ENCODE measurements around the gene RPL22. TPM values are rescaled to one million over a fixed set of nuclear protein-coding genes. Genes with fewer than 3 reads are reported as not detected.
A peak's percentile ranks its signal among the peaks of the same experiment; 100 is the strongest.

RPL22 gene
- total RNA-seq, 1 donor = 93.0 TPM

GRCh38 chr1:6184083-6184783 is 15.2 kb downstream of the RPL22 start:
- H3K36me3 ChIP-seq (ENCODE audit: insufficient read depth, low read length) = peaks cover 26% of the 10 kb centered on the region
- H3K79me2 ChIP-seq (ENCODE audit: insufficient read depth, low read length) = peaks cover 13% of the 10 kb centered on the region
- no peaks in the 10 kb centered on the region for H3K4me1 ChIP-seq (ENCODE audit: insufficient read depth, low read length)
- H3K27me3 ChIP-seq (ENCODE audit: insufficient read depth, low read length) = peaks cover 15% of the 10 kb centered on the region
- H3K4me2 ChIP-seq (ENCODE audit: insufficient read depth, low read length) = no peak overlapping the region
- TF ChIP-seq, protein P1, sequence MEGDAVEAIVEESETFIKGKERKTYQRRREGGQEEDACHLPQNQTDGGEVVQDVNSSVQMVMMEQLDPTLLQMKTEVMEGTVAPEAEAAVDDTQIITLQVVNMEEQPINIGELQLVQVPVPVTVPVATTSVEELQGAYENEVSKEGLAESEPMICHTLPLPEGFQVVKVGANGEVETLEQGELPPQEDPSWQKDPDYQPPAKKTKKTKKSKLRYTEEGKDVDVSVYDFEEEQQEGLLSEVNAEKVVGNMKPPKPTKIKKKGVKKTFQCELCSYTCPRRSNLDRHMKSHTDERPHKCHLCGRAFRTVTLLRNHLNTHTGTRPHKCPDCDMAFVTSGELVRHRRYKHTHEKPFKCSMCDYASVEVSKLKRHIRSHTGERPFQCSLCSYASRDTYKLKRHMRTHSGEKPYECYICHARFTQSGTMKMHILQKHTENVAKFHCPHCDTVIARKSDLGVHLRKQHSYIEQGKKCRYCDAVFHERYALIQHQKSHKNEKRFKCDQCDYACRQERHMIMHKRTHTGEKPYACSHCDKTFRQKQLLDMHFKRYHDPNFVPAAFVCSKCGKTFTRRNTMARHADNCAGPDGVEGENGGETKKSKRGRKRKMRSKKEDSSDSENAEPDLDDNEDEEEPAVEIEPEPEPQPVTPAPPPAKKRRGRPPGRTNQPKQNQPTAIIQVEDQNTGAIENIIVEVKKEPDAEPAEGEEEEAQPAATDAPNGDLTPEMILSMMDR (IDR thresholded peaks at IDR 0.05; ENCODE audit: extremely low read depth, low read depth, low read length) = no peak
- no peak overlapping the region for H2AFZ ChIP-seq (ENCODE audit: low read length)
- H3K9me3 ChIP-seq (ENCODE audit: low read depth, low read length) = no peaks in the 10 kb centered on the region
- H3K4me3 ChIP-seq (ENCODE audit: insufficient read depth, low read length) = no peak overlapping the region
- peaks cover 64% of the 10 kb centered on the region for H4K20me1 ChIP-seq (ENCODE audit: insufficient read depth, low read length)
- no peak overlapping the region for H3K27ac ChIP-seq (ENCODE audit: low read depth, low read length)
- peak; percentile 71 for DNase-seq (ENCODE audit: insufficient read length, low spot score, missing footprints)

DNA sequence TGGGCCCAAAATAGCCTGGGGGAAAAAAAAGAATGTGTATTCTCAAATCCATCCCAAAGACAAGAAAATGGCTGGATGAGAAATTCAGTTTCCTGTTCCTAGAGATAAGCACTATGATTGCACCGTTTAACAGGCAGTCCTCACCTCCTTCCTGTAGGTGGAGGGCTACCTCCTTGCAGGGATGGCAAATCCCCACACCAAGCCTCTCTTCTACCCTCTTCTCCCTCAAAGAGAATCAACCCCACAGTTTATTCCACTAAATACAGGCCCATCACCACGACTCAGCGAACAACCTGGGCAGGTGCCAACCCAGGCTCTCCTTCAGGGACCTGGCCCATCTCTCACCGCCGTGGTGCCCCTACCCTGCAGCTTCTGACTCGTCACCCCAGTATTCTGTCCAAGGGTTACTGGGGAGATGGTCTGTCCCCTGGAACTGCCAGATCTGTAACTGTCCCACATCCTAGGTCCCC is 15.8 kb downstream of the RPL22 start:
- Histone ChIP-seq H2AFZ (ENCODE audit: low read length) (no peak overlapping the region), H3K27me3 (ENCODE audit: insufficient read depth, low read length) (peaks cover 22% of the 10 kb centered on the region), H3K9me3 (ENCODE audit: low read depth, low read length) (no peaks in the 10 kb centered on the region), H3K4me2 (ENCODE audit: insufficient read depth, low read length) (no peak overlapping the region), H3K4me3 (ENCODE audit: insufficient read depth, low read length) (no peak overlapping the region), H3K79me2 (ENCODE audit: insufficient read depth, low read length) (peaks cover 10% of the 10 kb centered on the region), H3K4me1 (ENCODE audit: insufficient read depth, low read length) (no peaks in the 10 kb centered on the region), H3K36me3 (ENCODE audit: insufficient read depth, low read length) (peaks cover 21% of the 10 kb centered on the region), H3K27ac (ENCODE audit: low read depth, low read length) (no peak overlapping the region), H4K20me1 (ENCODE audit: insufficient read depth, low read length) (peaks cover 61% of the 10 kb centered on the region)
- DNase-seq (ENCODE audit: insufficient read length, low spot score, missing footprints) = peak; percentile 80
- TF ChIP-seq, protein P1 (IDR thresholded peaks at IDR 0.05; ENCODE audit: extremely low read depth, low read depth, low read length) = no peak

GRCh38 chr1:6181347-6181770 is 18.0 kb downstream of the RPL22 start:
- H3K79me2 ChIP-seq (ENCODE audit: insufficient read depth, low read length) = no peaks in the 10 kb centered on the region
- H3K27me3 ChIP-seq (ENCODE audit: insufficient read depth, low read length) = peaks cover 37% of the 10 kb centered on the region
- no peak overlapping the region for H3K27ac ChIP-seq (ENCODE audit: low read depth, low read length)
- peaks cover 44% of the 10 kb centered on the region for H4K20me1 ChIP-seq (ENCODE audit: insufficient read depth, low read length)
- DNase-seq (ENCODE audit: insufficient read length, low spot score, missing footprints) = peak; percentile 88
- peak overlapping the region; percentile 23 for H3K4me2 ChIP-seq (ENCODE audit: insufficient read depth, low read length)
- H3K4me1 ChIP-seq (ENCODE audit: insufficient read depth, low read length) = no peaks in the 10 kb centered on the region
- H3K9me3 ChIP-seq (ENCODE audit: low read depth, low read length) = no peaks in the 10 kb centered on the region
- TF ChIP-seq, protein P1 (IDR thresholded peaks at IDR 0.05; ENCODE audit: extremely low read depth, low read depth, low read length) = no peak
- no peak overlapping the region for H3K4me3 ChIP-seq (ENCODE audit: insufficient read depth, low read length)
- no peak overlapping the region for H2AFZ ChIP-seq (ENCODE audit: low read length)
- peaks cover 12% of the 10 kb centered on the region for H3K36me3 ChIP-seq (ENCODE audit: insufficient read depth, low read length)

- Histone ChIP-seq H3K27me3 (ENCODE audit: insufficient read depth, low read length) (peaks cover 37% of the 10 kb centered on the region), H3K79me2 (ENCODE audit: insufficient read depth, low read length) (no peaks in the 10 kb centered on the region), H3K4me2 (ENCODE audit: insufficient read depth, low read length) (no peak overlapping the region), H4K20me1 (ENCODE audit: insufficient read depth, low read length) (peaks cover 42% of the 10 kb centered on the region), H3K36me3 (ENCODE audit: insufficient read depth, low read length) (peaks cover 9% of the 10 kb centered on the region), H2AFZ (ENCODE audit: low read length) (no peak overlapping the region), H3K9me3 (ENCODE audit: low read depth, low read length) (no peaks in the 10 kb centered on the region), H3K4me1 (ENCODE audit: insufficient read depth, low read length) (no peaks in the 10 kb centered on the region), H3K4me3 (ENCODE audit: insufficient read depth, low read length) (no peak overlapping the region), H3K27ac (ENCODE audit: low read depth, low read length) (no peak overlapping the region)
- TF ChIP-seq, protein P1 (IDR thresholded peaks at IDR 0.05; ENCODE audit: extremely low read depth, low read depth, low read length) = no peak
- no peak for DNase-seq (ENCODE audit: insufficient read length, low spot score, missing footprints)
Observed at GRCh38 chr1:6180707-6181311, 18.6 kb downstream of the RPL22 start.
